HEK293T (cell line): Measurements from ENCODE around the gene IGSF3.

ENCODE experiments used
- CTCF ChIA-PET: fragments of 350-600 bp; formaldehyde crosslinking; extraction: SDS; loops from one replicate; lab custom pipeline; 2021; ENCODE audit warnings: antibody characterized with exemption, inconsistent platforms; lab: Yijun Ruan, JAX
- POLR2A ChIA-PET: fragments of 350-600 bp; formaldehyde crosslinking; extraction: SDS; loops from one replicate; lab custom pipeline; 2020; ENCODE audit warnings: antibody characterized with exemption, inconsistent platforms; lab: Yijun Ruan, JAX
- DNase-seq: peaks from one replicate; pipeline ENCODE4 v3.0.0; 2012; ENCODE audit warnings: mixed read lengths; ENCODE audit errors: extremely low spot score
- ARNT ChIP-seq: fragments of 450-650 bp; IDR thresholded peaks from 2 replicates; pipeline ENCODE4 v1.6.1; 2017; ENCODE audit warnings: mild to moderate bottlenecking
- BHLHE40 ChIP-seq: fragments of 450-650 bp; IDR thresholded peaks from 2 replicates; pipeline ENCODE4 v1.6.1; 2016; ENCODE audit warnings: mild to moderate bottlenecking, moderate library complexity, borderline replicate concordance
- CTBP1 ChIP-seq: fragments of 450-650 bp; IDR thresholded peaks from 2 replicates; pipeline ENCODE4 v1.6.1; 2016; ENCODE audit warnings: borderline replicate concordance
- ELF4 ChIP-seq: fragments of 450-650 bp; IDR thresholded peaks from 2 replicates; pipeline ENCODE4 v1.6.1; 2017; ENCODE audit warnings: antibody characterized with exemption
- FOXA1 ChIP-seq: fragments of 450-650 bp; IDR thresholded peaks from 2 replicates; pipeline ENCODE4 v1.6.1; 2016; ENCODE audit warnings: mild to moderate bottlenecking
- FOXK2 ChIP-seq: fragments of 450-650 bp; IDR thresholded peaks from 2 replicates; pipeline ENCODE4 v1.6.1; 2016; ENCODE audit warnings: mild to moderate bottlenecking
- FOXM1 ChIP-seq: fragments of 450-650 bp; IDR thresholded peaks from 2 replicates; pipeline ENCODE4 v1.6.1; 2017; ENCODE audit warnings: mild to moderate bottlenecking, borderline replicate concordance
- HDGF ChIP-seq: fragments of 450-650 bp; IDR thresholded peaks from 2 replicates; pipeline ENCODE4 v1.6.1; 2017; ENCODE audit warnings: antibody characterized with exemption, borderline replicate concordance
- L3MBTL2 ChIP-seq: fragments of 450-650 bp; conservative IDR thresholded peaks from 2 replicates; pipeline ENCODE4 v1.6.1; 2016; ENCODE audit warnings: mild to moderate bottlenecking
- LEF1 ChIP-seq: fragments of 450-650 bp; IDR thresholded peaks from 2 replicates; pipeline ENCODE4 v1.6.1; 2017; ENCODE audit warnings: mild to moderate bottlenecking, borderline replicate concordance
- NFRKB ChIP-seq: fragments of 450-650 bp; IDR thresholded peaks from 2 replicates; pipeline ENCODE4 v1.6.1; 2016; ENCODE audit warnings: mild to moderate bottlenecking, moderate library complexity
- SP1 ChIP-seq: fragments of 450-650 bp; IDR thresholded peaks from 2 replicates; pipeline ENCODE4 v1.6.1; 2017
- SUZ12 ChIP-seq: fragments of 450-650 bp; IDR thresholded peaks from 2 replicates; pipeline ENCODE4 v1.6.1; 2016; ENCODE audit warnings: mild to moderate bottlenecking
- TARDBP ChIP-seq: fragments of 450-650 bp; IDR thresholded peaks from 2 replicates; pipeline ENCODE4 v1.6.1; 2016
- ZNF384 ChIP-seq: fragments of 450-650 bp; IDR thresholded peaks from 2 replicates; pipeline ENCODE4 v1.6.1; 2016
- TF ChIP-seq, protein P1 (sequence below): fragments of 450-650 bp; IDR thresholded peaks from 2 replicates; pipeline ENCODE4 v1.6.1; 2016

IGSF3 gene

DNA sequence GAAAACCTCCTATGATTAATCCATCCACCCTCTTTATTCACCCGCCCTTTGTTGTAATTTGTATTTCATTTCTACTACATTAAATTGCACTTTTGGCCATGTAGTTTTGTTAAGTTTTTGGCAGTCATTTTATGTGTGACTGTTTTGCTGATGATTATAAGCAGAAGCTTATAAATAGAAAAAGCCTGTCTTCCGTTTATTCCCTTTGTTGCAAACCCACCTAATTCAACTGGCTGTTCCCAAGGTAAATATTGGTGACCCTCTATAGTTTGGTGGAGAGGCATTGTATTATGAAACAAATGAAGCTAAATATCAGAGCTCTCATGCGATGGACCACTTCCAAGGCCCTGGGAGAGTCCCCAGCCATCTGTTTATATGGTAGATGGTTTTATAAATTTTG is 36.7 kb upstream of the IGSF3 start:
- no peak for DNase-seq
- ChIA-PET POLR2A (no interaction called here), CTCF (no interaction called here)
- TF ChIP-seq HDGF, result no peak
- no peak for TF ChIP-seq CTBP1
- no peak for TF ChIP-seq NFRKB
- no peak for TF ChIP-seq FOXM1
- TF ChIP-seq BHLHE40, result no peak
- TF ChIP-seq L3MBTL2, result no peak
- TF ChIP-seq LEF1, result no peak
- TF ChIP-seq, protein P1, sequence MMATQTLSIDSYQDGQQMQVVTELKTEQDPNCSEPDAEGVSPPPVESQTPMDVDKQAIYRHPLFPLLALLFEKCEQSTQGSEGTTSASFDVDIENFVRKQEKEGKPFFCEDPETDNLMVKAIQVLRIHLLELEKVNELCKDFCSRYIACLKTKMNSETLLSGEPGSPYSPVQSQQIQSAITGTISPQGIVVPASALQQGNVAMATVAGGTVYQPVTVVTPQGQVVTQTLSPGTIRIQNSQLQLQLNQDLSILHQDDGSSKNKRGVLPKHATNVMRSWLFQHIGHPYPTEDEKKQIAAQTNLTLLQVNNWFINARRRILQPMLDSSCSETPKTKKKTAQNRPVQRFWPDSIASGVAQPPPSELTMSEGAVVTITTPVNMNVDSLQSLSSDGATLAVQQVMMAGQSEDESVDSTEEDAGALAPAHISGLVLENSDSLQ, result no peak

- no peak for TF ChIP-seq HDGF
- no peak for TF ChIP-seq TARDBP
- TF ChIP-seq SP1, result no peak
- no peak for TF ChIP-seq FOXA1
- TF ChIP-seq ELF4, result no peak
- no peak for TF ChIP-seq L3MBTL2
- no peak for TF ChIP-seq SUZ12
- no peak for TF ChIP-seq FOXK2
- TF ChIP-seq, protein P1, result no peak
- TF ChIP-seq NFRKB, result no peak
- no peak for TF ChIP-seq BHLHE40
- TF ChIP-seq FOXM1, result no peak
- no peak for TF ChIP-seq ARNT
- no peak for TF ChIP-seq LEF1
- no peak for TF ChIP-seq CTBP1
- no peak for TF ChIP-seq ZNF384
- ChIA-PET POLR2A (no interaction called here), CTCF (no interaction called here)
- DNase-seq, result no peak
These were observed 32.1 kb upstream of the IGSF3 start for GRCh38 chr1:116699605-116700004.

- ChIA-PET CTCF (no interaction called here), POLR2A (no interaction called here)
- DNase-seq, result no peak
- TF ChIP-seq BHLHE40 (no peak), SUZ12 (no peak), FOXK2 (no peak), HDGF (no peak), TARDBP (no peak), NFRKB (no peak), FOXA1 (no peak), ELF4 (no peak), L3MBTL2 (no peak), ARNT (no peak), ZNF384 (no peak), FOXM1 (no peak)
- TF ChIP-seq, protein P1, result no peak
These were observed 30.7 kb upstream of the IGSF3 start for GRCh38 chr1:116698244-116698595.

DNA sequence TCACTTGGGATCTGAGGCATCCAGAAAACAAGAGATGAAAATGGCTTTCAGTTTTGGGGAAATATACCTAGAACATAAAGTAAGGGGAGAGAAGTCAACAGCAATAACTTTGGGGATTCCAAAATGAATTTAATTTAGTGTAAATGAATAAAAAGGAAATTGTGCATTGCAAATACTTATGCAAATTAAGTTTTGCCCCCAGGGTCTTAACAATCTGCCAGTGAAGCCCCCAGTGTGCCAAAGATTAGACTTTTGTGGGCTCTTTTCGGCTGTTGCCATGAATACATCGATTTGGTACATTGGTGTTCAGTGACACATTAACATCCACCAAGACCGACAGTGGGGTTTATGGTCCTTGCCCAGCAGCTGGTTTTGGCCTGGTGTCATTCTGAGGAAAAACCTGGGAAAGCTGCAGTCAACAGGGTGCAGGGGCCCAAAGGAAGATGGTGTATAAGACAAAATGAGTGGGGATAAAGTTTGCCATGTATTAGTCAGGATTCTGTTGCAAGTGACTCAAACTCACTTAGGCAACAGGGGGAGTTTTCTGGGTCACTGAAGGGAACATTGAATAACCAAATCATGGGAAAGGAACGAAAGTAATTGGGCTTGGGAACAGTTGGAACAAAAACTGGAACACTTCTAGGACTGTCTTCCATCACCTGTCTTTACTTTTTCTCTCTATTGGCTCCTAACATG is 30.2 kb upstream of the IGSF3 start:
- TF ChIP-seq, protein P1, result no peak
- TF ChIP-seq SUZ12 (no peak), ELF4 (no peak), FOXA1 (no peak), LEF1 (no peak), BHLHE40 (no peak), HDGF (no peak), NFRKB (no peak), L3MBTL2 (no peak), TARDBP (no peak), FOXK2 (no peak), CTBP1 (no peak), FOXM1 (no peak), ARNT (no peak), SP1 (no peak), ZNF384 (no peak)
- no peak for DNase-seq
- CTCF ChIA-PET, result no interaction called here
- POLR2A ChIA-PET, result no interaction called here

- no peak for DNase-seq
- POLR2A ChIA-PET, result interaction anchor here (1.5 kb wide), 1 partner anchor 366 kb away, joined by 3 read pairs; the partner anchor contains the start of gene TTF2
- TF ChIP-seq HDGF (no peak), FOXK2 (no peak), LEF1 (no peak), ELF4 (no peak), NFRKB (no peak), FOXA1 (no peak), ARNT (no peak), CTBP1 (no peak), FOXM1 (no peak), L3MBTL2 (no peak), TARDBP (no peak), SP1 (no peak), BHLHE40 (no peak), SUZ12 (no peak)
- TF ChIP-seq, protein P1, result no peak
- CTCF ChIA-PET, result interaction anchor here (0.6 kb wide), 1 partner anchor 59 kb away, joined by 3 read pairs; no protein-coding TSS in a partner anchor
These were observed 27.0 kb upstream of the IGSF3 start for GRCh38 chr1:116694524-116694923.
